Neural cell (in vitro differentiated cells): ENCODE results near the gene GPR33. TPM values are rescaled to one million over a fixed set of nuclear protein-coding genes. Genes with fewer than 3 reads are reported as not detected.

ENCODE experiments used
- H2AFZ ChIP-seq: fragments of 200-600, 300-800 bp; sonication (generic), shearing (Covaris generic); 2 replicates; pipeline ENCODE4 v1.6.0; 2014; ENCODE audit warnings: low read depth, mild to moderate bottlenecking, antibody characterized with exemption, low read length, moderate library complexity
- H3F3A ChIP-seq: fragments of 200-600 bp; shearing (Covaris generic); 2 replicates; pipeline ENCODE4 v1.6.1; 2016; ENCODE audit warnings: mild to moderate bottlenecking, moderate library complexity, mixed read lengths, antibody characterized with exemption, low read length; ENCODE audit not compliant: insufficient read depth, poor library complexity, severe bottlenecking
- H3K27ac ChIP-seq: fragments of 200-600, 300-800 bp; sonication (generic), shearing (Covaris generic); 2 replicates; pipeline ENCODE4 v1.5.1; 2014; ENCODE audit warnings: mild to moderate bottlenecking, low read length, moderate library complexity
- H3K27me3 ChIP-seq: fragments of 300-800, 200-600 bp; sonication (generic), shearing (Covaris generic); 2 replicates; pipeline ENCODE4 v1.6.0; 2014; ENCODE audit warnings: mild to moderate bottlenecking, low read depth, low read length, moderate library complexity; ENCODE audit not compliant: insufficient read depth
- H3K36me3 ChIP-seq: fragments of 300-800, 200-600 bp; sonication (generic), shearing (Covaris generic); 2 replicates; pipeline ENCODE4 v1.5.1; 2014; ENCODE audit warnings: mild to moderate bottlenecking, antibody characterized with exemption, low read length, moderate library complexity; ENCODE audit not compliant: insufficient read depth
- H3K4me2 ChIP-seq: fragments of 300-800, 200-600 bp; sonication (generic), shearing (Covaris generic); 2 replicates; pipeline ENCODE4 v1.6.0; 2014; ENCODE audit warnings: mild to moderate bottlenecking, low read length
- H3K4me3 ChIP-seq: fragments of 300-800, 200-600 bp; sonication (generic), shearing (Covaris generic); 2 replicates; pipeline ENCODE4 v1.5.1; 2014; ENCODE audit warnings: mild to moderate bottlenecking, low read length, moderate library complexity
- H3K79me2 ChIP-seq: fragments of 200-600 bp; shearing (Covaris generic); replicated peaks from 2 replicates; pipeline ENCODE4 v1.6.0; 2014; ENCODE audit warnings: mild to moderate bottlenecking, low read length, moderate library complexity; ENCODE audit not compliant: insufficient read depth
- H3K9ac ChIP-seq: fragments of 300-800, 200-600 bp; sonication (generic), shearing (Covaris generic); 2 replicates; pipeline ENCODE4 v1.6.1; 2016; ENCODE audit warnings: mild to moderate bottlenecking, low read length, mixed read lengths
- H3K9me2 ChIP-seq: fragments of 200-600 bp; shearing (Covaris generic); 2 replicates; pipeline ENCODE4 v1.6.1; 2016; ENCODE audit warnings: mild to moderate bottlenecking, low read length, mixed read lengths; ENCODE audit not compliant: insufficient read depth
- H3K9me3 ChIP-seq: fragments of 200-600, 300-800 bp; sonication (generic), shearing (Covaris generic); 2 replicates; pipeline ENCODE4 v1.6.1; 2016; ENCODE audit warnings: mild to moderate bottlenecking, mixed run types, low read length, moderate library complexity, mixed read lengths
- H4K20me1 ChIP-seq: fragments of 200-600 bp; shearing (Covaris generic); 2 replicates; pipeline ENCODE4 v1.6.1; 2016; ENCODE audit warnings: mild to moderate bottlenecking, mixed run types; ENCODE audit not compliant: insufficient read depth
- CTCF ChIP-seq: fragments of 450-650 bp; IDR thresholded peaks from 2 replicates; pipeline ENCODE4 v1.5.1; 2014; ENCODE audit warnings: antibody characterized with exemption, mild to moderate bottlenecking, moderate library complexity; ENCODE audit not compliant: poor library complexity, severe bottlenecking
- EP300 ChIP-seq: fragments of 450-650 bp; conservative IDR thresholded peaks from 2 replicates; pipeline ENCODE4 v1.6.1; 2014; ENCODE audit warnings: antibody characterized with exemption, mild to moderate bottlenecking, moderate library complexity; ENCODE audit not compliant: poor library complexity, severe bottlenecking
- EZH2 ChIP-seq: fragments of 200-600, 300-800 bp; shearing (Covaris generic), sonication (generic); IDR thresholded peaks from 2 replicates; pipeline ENCODE4 v1.6.1; 2014; ENCODE audit warnings: antibody characterized with exemption, low read length, borderline replicate concordance, mild to moderate bottlenecking; ENCODE audit not compliant: insufficient read depth, poor library complexity, severe bottlenecking
- MXI1 ChIP-seq: fragments of 450-650 bp; conservative IDR thresholded peaks from 2 replicates; pipeline ENCODE4 v1.6.1; 2014; ENCODE audit warnings: antibody characterized with exemption, mild to moderate bottlenecking; ENCODE audit not compliant: poor library complexity, severe bottlenecking
- POLR2AphosphoS5 ChIP-seq: IDR thresholded peaks from 2 replicates; pipeline ENCODE4 v1.6.1; 2012
- RAD21 ChIP-seq: fragments of 450-650 bp; conservative IDR thresholded peaks from 2 replicates; pipeline ENCODE4 v1.6.1; 2014; ENCODE audit warnings: antibody characterized with exemption, mild to moderate bottlenecking, moderate library complexity
- SMC3 ChIP-seq: fragments of 450-650 bp; conservative IDR thresholded peaks from 2 replicates; pipeline ENCODE4 v1.6.1; 2014; ENCODE audit warnings: antibody characterized with exemption, mild to moderate bottlenecking, moderate library complexity; ENCODE audit not compliant: poor library complexity
- TAF1 ChIP-seq: IDR thresholded peaks from 2 replicates; pipeline ENCODE4 v1.6.1; 2012; ENCODE audit warnings: low read depth
- polyA plus RNA-seq: library from polyadenylated mRNA; depleted of rRNA; stranded (reverse); fragments of >200 nt; gene quantifications from 2 replicates; pipeline ENCODE4 v1.2.3, GENCODE V29; 2014
- TF ChIP-seq, protein P1 (sequence below): IDR thresholded peaks from 2 replicates; pipeline ENCODE4 v1.6.1; 2012; ENCODE audit warnings: borderline replicate concordance

Gene GPR33
- polyA plus RNA-seq, 1 donor from 2014 or later: not detected

DNA sequence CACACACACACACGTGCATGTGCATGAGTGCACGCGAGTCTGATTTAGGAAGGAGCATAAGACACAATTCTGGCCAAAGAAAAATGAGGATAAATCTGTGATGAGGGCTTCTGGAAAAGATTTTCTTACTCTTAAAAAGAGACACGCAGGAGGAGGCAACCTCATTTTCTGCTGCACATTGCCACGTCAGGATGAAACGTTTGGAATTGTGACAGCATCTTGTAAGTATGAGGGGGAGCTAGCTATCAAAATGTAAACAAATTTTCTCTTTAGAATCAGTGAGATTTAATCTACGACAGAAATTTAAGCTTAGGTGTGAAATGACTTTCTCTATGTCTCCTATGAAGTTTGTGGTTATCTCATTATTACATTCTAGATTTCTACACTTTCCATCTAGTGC is 42.3 kb upstream of the GPR33 start:
- H3K27me3 ChIP-seq: no peaks in the 10 kb centered on the region
- H3F3A ChIP-seq: no peaks in the 10 kb centered on the region
- no peaks in the 10 kb centered on the region for H4K20me1 ChIP-seq
- no peaks in the 10 kb centered on the region for H3K36me3 ChIP-seq
- H3K9ac ChIP-seq: no peak overlapping the region
- no peak overlapping the region for H3K27ac ChIP-seq
- no peaks in the 10 kb centered on the region for H3K9me2 ChIP-seq
- no peak overlapping the region for H2AFZ ChIP-seq
- no peak overlapping the region for H3K4me2 ChIP-seq
- H3K4me3 ChIP-seq: no peak overlapping the region
- TF ChIP-seq POLR2AphosphoS5: no peak
- TF ChIP-seq SMC3: no peak
- no peak for TF ChIP-seq MXI1
- TF ChIP-seq, protein P1, sequence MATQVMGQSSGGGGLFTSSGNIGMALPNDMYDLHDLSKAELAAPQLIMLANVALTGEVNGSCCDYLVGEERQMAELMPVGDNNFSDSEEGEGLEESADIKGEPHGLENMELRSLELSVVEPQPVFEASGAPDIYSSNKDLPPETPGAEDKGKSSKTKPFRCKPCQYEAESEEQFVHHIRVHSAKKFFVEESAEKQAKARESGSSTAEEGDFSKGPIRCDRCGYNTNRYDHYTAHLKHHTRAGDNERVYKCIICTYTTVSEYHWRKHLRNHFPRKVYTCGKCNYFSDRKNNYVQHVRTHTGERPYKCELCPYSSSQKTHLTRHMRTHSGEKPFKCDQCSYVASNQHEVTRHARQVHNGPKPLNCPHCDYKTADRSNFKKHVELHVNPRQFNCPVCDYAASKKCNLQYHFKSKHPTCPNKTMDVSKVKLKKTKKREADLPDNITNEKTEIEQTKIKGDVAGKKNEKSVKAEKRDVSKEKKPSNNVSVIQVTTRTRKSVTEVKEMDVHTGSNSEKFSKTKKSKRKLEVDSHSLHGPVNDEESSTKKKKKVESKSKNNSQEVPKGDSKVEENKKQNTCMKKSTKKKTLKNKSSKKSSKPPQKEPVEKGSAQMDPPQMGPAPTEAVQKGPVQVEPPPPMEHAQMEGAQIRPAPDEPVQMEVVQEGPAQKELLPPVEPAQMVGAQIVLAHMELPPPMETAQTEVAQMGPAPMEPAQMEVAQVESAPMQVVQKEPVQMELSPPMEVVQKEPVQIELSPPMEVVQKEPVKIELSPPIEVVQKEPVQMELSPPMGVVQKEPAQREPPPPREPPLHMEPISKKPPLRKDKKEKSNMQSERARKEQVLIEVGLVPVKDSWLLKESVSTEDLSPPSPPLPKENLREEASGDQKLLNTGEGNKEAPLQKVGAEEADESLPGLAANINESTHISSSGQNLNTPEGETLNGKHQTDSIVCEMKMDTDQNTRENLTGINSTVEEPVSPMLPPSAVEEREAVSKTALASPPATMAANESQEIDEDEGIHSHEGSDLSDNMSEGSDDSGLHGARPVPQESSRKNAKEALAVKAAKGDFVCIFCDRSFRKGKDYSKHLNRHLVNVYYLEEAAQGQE: no peak
- no peak for TF ChIP-seq CTCF
- TF ChIP-seq TAF1: no peak
- no peak for TF ChIP-seq EP300
- no peak for TF ChIP-seq EZH2
- no peak for TF ChIP-seq RAD21
- no peaks in the 10 kb centered on the region for H3K9me3 ChIP-seq
- H3K79me2 ChIP-seq: no peaks in the 10 kb centered on the region

DNA sequence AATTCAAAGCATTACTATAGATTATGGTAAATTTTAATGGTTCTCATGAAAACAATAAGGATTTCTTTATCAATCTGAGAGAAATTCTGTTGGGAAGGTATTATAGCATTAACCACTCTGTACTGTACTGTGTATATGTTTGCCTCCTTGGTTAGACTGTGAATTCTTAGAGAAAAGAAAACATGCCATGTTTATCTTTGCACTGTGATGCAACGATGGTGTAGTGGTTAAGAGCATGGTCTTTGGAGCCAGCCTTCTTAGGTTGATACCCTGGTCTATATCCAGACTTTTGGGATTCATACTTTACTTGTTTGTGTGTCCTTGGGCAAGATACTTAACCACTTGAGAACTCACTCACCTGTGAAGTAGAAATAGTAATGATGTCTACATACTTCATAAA is 41.2 kb upstream of the GPR33 start:
- Histone ChIP-seq H3K27me3 (no peaks in the 10 kb centered on the region), H3K9me3 (no peaks in the 10 kb centered on the region), H3K9me2 (no peaks in the 10 kb centered on the region), H3F3A (no peaks in the 10 kb centered on the region), H3K27ac (no peak overlapping the region), H3K79me2 (no peaks in the 10 kb centered on the region), H3K36me3 (no peaks in the 10 kb centered on the region), H4K20me1 (no peaks in the 10 kb centered on the region), H3K4me3 (no peak overlapping the region), H3K4me2 (no peak overlapping the region), H2AFZ (no peak overlapping the region), H3K9ac (no peak overlapping the region)
- TF ChIP-seq EP300 (no peak), EZH2 (no peak), MXI1 (no peak), RAD21 (no peak), TAF1 (no peak), CTCF (no peak), SMC3 (no peak), POLR2AphosphoS5 (no peak)
- TF ChIP-seq, protein P1: no peak
